ENCODE data around the gene KCNQ1.

- TF ChIP-seq CTCF (IDR thresholded peaks at IDR 0.05) (no peak), POLR2A (IDR thresholded peaks at IDR 0.05) (no peak)
Observed at GRCh38 chr11:2687782-2688191, 243.0 kb downstream of the KCNQ1 start.
